ENCODE data around the gene NMT1. TPM values are rescaled to one million over a fixed set of nuclear protein-coding genes. Genes with fewer than 3 reads are reported as not detected.

Gene NMT1
- total and polyA plus RNA-seq, 2 of the 13 experiments (the other 11 are each of a cell fraction or from before 2014, with no cell fraction given): 75.7 to 142 TPM

DNA sequence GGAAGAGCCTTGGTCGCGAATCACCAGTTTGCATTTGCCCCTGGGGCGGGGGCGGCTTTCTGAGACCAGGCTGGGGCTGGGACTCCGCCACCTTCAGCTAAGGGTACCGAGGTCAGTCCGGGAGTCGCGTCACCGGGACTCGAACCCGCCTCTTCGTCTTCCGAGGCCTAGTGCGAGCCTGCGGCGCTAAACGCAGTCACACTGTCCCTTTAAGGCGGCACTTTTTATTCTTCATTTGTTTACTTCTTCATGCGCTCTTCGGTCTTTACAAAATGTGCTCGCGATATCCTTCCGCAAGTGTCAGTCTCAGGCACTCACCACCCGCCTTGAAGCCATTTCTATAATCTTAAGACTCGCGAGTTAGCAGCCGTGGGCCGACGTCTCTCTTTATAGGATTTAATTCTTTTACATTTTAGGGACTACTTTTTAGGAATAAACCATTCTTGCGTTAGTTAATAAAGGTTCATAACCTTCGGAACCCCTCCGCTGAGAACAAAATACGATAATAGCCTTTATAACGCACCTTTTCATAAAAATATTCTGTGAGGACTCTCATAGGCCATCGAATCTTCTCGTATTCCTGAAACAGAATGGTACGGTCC is 86.6 kb downstream of the NMT1 start (continued):
- TF ChIP-seq, protein P1, sequence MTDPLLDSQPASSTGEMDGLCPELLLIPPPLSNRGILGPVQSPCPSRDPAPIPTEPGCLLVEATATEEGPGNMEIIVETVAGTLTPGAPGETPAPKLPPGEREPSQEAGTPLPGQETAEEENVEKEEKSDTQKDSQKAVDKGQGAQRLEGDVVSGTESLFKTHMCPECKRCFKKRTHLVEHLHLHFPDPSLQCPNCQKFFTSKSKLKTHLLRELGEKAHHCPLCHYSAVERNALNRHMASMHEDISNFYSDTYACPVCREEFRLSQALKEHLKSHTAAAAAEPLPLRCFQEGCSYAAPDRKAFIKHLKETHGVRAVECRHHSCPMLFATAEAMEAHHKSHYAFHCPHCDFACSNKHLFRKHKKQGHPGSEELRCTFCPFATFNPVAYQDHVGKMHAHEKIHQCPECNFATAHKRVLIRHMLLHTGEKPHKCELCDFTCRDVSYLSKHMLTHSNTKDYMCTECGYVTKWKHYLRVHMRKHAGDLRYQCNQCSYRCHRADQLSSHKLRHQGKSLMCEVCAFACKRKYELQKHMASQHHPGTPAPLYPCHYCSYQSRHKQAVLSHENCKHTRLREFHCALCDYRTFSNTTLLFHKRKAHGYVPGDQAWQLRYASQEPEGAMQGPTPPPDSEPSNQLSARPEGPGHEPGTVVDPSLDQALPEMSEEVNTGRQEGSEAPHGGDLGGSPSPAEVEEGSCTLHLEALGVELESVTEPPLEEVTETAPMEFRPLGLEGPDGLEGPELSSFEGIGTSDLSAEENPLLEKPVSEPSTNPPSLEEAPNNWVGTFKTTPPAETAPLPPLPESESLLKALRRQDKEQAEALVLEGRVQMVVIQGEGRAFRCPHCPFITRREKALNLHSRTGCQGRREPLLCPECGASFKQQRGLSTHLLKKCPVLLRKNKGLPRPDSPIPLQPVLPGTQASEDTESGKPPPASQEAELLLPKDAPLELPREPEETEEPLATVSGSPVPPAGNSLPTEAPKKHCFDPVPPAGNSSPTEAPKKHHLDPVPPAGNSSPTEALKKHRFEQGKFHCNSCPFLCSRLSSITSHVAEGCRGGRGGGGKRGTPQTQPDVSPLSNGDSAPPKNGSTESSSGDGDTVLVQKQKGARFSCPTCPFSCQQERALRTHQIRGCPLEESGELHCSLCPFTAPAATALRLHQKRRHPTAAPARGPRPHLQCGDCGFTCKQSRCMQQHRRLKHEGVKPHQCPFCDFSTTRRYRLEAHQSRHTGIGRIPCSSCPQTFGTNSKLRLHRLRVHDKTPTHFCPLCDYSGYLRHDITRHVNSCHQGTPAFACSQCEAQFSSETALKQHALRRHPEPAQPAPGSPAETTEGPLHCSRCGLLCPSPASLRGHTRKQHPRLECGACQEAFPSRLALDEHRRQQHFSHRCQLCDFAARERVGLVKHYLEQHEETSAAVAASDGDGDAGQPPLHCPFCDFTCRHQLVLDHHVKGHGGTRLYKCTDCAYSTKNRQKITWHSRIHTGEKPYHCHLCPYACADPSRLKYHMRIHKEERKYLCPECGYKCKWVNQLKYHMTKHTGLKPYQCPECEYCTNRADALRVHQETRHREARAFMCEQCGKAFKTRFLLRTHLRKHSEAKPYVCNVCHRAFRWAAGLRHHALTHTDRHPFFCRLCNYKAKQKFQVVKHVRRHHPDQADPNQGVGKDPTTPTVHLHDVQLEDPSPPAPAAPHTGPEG (CRISPR knock-in tag; IDR thresholded peaks at IDR 0.05): peak; percentile 19
- TF ChIP-seq ZNF790 (CRISPR knock-in tag; IDR thresholded peaks at IDR 0.05; ENCODE audit: borderline replicate concordance): peak; percentile 83
- TF ChIP-seq ZNF775 (CRISPR knock-in tag; IDR thresholded peaks at IDR 0.05; ENCODE audit: borderline replicate concordance): 0 out of 2 replicates have a peak, but pooled peaks have one; percentile 26
- no peak for TF ChIP-seq RFXANK (CRISPR knock-in tag; IDR thresholded peaks at IDR 0.05)
- TF ChIP-seq ZNF3 (CRISPR knock-in tag; IDR thresholded peaks at IDR 0.05): peak; percentile 78
- TF ChIP-seq ZFP36L1 (CRISPR knock-in tag; IDR thresholded peaks at IDR 0.05): peak; percentile 35; the same call in 1 of the 2 replicates
- TF ChIP-seq ZSCAN31 (CRISPR knock-in tag; IDR thresholded peaks at IDR 0.05; ENCODE audit: low read depth): no peak; the same call in 1 of the 2 replicates
- peak; percentile 72 for TF ChIP-seq ZNF607 (CRISPR knock-in tag; IDR thresholded peaks at IDR 0.05; ENCODE audit: borderline replicate concordance)
- TF ChIP-seq NR2C2 (CRISPR knock-in tag; IDR thresholded peaks at IDR 0.05; ENCODE audit: borderline replicate concordance): peak; percentile 48; the same call in 1 of the 2 replicates
- no peak; the same call in 1 of the 2 replicates for TF ChIP-seq ZNF891 (CRISPR knock-in tag; IDR thresholded peaks at IDR 0.05)
- TF ChIP-seq BRD4 (CRISPR knock-in tag; IDR thresholded peaks at IDR 0.05): 0 out of 2 replicates have a peak, but pooled peaks have one; percentile 29
- 0 out of 2 replicates have a peak, but pooled peaks have one; percentile 3 for TF ChIP-seq KDM5B (CRISPR knock-in tag; IDR thresholded peaks at IDR 0.05; ENCODE audit: borderline replicate concordance)
- no peak for TF ChIP-seq RBFOX2 (IDR thresholded peaks at IDR 0.05; ENCODE audit: low read depth, low read length)
- TF ChIP-seq RXRB (CRISPR knock-in tag; IDR thresholded peaks at IDR 0.05; ENCODE audit: borderline replicate concordance): peak; percentile 54; the same call in 1 of the 2 replicates
- TF ChIP-seq THAP11 (CRISPR knock-in tag; IDR thresholded peaks at IDR 0.05): peak; percentile 66
- no peak for TF ChIP-seq HNRNPH1 (optimal IDR thresholded peaks at IDR 0.05; ENCODE audit: low read depth, low read length)
- TF ChIP-seq IKZF1 (IDR thresholded peaks at IDR 0.05): no peak
- no peak for TF ChIP-seq ZNF496 (CRISPR knock-in tag; IDR thresholded peaks at IDR 0.05; ENCODE audit: insufficient replicate concordance)
- no peak for TF ChIP-seq ZNF883 (CRISPR knock-in tag; IDR thresholded peaks at IDR 0.05; ENCODE audit: not compliant biosample characterization)
- TF ChIP-seq ZNF121 (CRISPR knock-in tag; IDR thresholded peaks at IDR 0.05): peak; percentile 53; the same call in 1 of the 2 replicates
- TF ChIP-seq JUND (CRISPR knock-in tag; IDR thresholded peaks at IDR 0.05): no peak
- TF ChIP-seq FOXK1 (CRISPR knock-in tag; IDR thresholded peaks at IDR 0.05; ENCODE audit: borderline replicate concordance, low read depth): peak; percentile 99
- peak; percentile 4 for TF ChIP-seq AGO2 (optimal IDR thresholded peaks at IDR 0.05; ENCODE audit: low read depth, low read length)
- TF ChIP-seq ZBTB7A (CRISPR knock-in tag; IDR thresholded peaks at IDR 0.05): peak; percentile 81
- TF ChIP-seq RBM22 (optimal IDR thresholded peaks at IDR 0.05; ENCODE audit: low read length): peak; percentile 87

All from HepG2 (cell line).